DOHH2 (cell line): ENCODE data around the gene AMH.

Experiments
- H3F3A ChIP-seq: fragments of 200-600 bp; sonication (generic), shearing (Covaris generic); 2 replicates; pipeline ENCODE4 v1.6.0; 2016; ENCODE audit warnings: antibody characterized with exemption, mild to moderate bottlenecking; ENCODE audit not compliant: control insufficient read depth, insufficient read depth
- H3K27ac ChIP-seq: fragments of 200-600 bp; sonication (generic); 2 replicates; pipeline ENCODE4 v1.5.1; 2014; ENCODE audit warnings: low read depth, mild to moderate bottlenecking, low read length, moderate library complexity
- H3K27me3 ChIP-seq: fragments of 200-600 bp; sonication (generic); 2 replicates; pipeline ENCODE4 v1.6.1; 2014; ENCODE audit warnings: mild to moderate bottlenecking, low read length, mixed read lengths; ENCODE audit not compliant: control insufficient read depth
- H3K36me3 ChIP-seq: fragments of 200-600 bp; sonication (generic); 2 replicates; pipeline ENCODE4 v1.6.1; 2014; ENCODE audit warnings: mild to moderate bottlenecking, low read length, moderate library complexity, mixed read lengths; ENCODE audit not compliant: control insufficient read depth
- H3K4me1 ChIP-seq: fragments of 200-600 bp; sonication (generic); 2 replicates; pipeline ENCODE4 v1.6.1; 2014; ENCODE audit warnings: mild to moderate bottlenecking, low read length, mixed read lengths; ENCODE audit not compliant: control insufficient read depth
- H3K4me2 ChIP-seq: fragments of 200-600 bp; sonication (generic); 2 replicates; pipeline ENCODE4 v1.6.0; 2014; ENCODE audit warnings: mild to moderate bottlenecking, low read length, moderate library complexity
- H3K4me3 ChIP-seq: fragments of 200-600 bp; sonication (generic); 2 replicates; pipeline ENCODE4 v1.5.1; 2014; ENCODE audit warnings: mild to moderate bottlenecking, low read length, mixed read lengths
- H3K79me2 ChIP-seq: fragments of 200-600 bp; sonication (generic); 2 replicates; pipeline ENCODE4 v1.6.1; 2014; ENCODE audit warnings: mild to moderate bottlenecking, low read length, mixed read lengths; ENCODE audit not compliant: control insufficient read depth
- H3K9me2 ChIP-seq: fragments of 200-600 bp; sonication (generic); replicated peaks from 2 replicates; pipeline ENCODE4 v1.6.1; 2014; ENCODE audit warnings: mild to moderate bottlenecking, low read length, mixed read lengths; ENCODE audit not compliant: control insufficient read depth
- H3K9me3 ChIP-seq: fragments of 200-600 bp; sonication (generic); 2 replicates; pipeline ENCODE4 v1.6.1; 2014; ENCODE audit warnings: antibody characterized with exemption, low read length, mixed read lengths; ENCODE audit not compliant: control insufficient read depth, insufficient read depth
- H4K20me1 ChIP-seq: fragments of 200-600 bp; sonication (generic); 2 replicates; pipeline ENCODE4 v1.6.0; 2014; ENCODE audit warnings: low read depth, mild to moderate bottlenecking, antibody characterized with exemption, low read length, moderate library complexity; ENCODE audit not compliant: control insufficient read depth, insufficient read depth
- EZH2phosphoT487 ChIP-seq: fragments of 200-600 bp; sonication (generic); IDR thresholded peaks from 2 replicates; pipeline ENCODE4 v1.6.1; 2017; ENCODE audit warnings: borderline replicate concordance, mild to moderate bottlenecking, antibody characterized with exemption, low read length, moderate library complexity, mixed read lengths
- TF ChIP-seq, protein P1 (sequence below): fragments of 200-600 bp; sonication (generic); IDR thresholded peaks from one replicate; pipeline ENCODE4 v1.5.1; 2014; ENCODE audit warnings: antibody characterized with exemption, mild to moderate bottlenecking, low read depth, low read length; ENCODE audit not compliant: poor library complexity, severe bottlenecking

The AMH gene

GRCh38 chr19:2221250-2221831 is 27.8 kb upstream of the AMH start:
- H3K4me1 ChIP-seq, result peaks cover 37% of the 10 kb centered on the region
- H3K79me2 ChIP-seq, result peaks cover 2% of the 10 kb centered on the region; the same call in 1 of the 2 replicates
- peaks cover 86% of the 10 kb centered on the region for H3K36me3 ChIP-seq
- H3K9me2 ChIP-seq, result no peaks in the 10 kb centered on the region
- H3K27me3 ChIP-seq, result no peaks in the 10 kb centered on the region
- H3K4me2 ChIP-seq, result no peak overlapping the region
- TF ChIP-seq, protein P1, sequence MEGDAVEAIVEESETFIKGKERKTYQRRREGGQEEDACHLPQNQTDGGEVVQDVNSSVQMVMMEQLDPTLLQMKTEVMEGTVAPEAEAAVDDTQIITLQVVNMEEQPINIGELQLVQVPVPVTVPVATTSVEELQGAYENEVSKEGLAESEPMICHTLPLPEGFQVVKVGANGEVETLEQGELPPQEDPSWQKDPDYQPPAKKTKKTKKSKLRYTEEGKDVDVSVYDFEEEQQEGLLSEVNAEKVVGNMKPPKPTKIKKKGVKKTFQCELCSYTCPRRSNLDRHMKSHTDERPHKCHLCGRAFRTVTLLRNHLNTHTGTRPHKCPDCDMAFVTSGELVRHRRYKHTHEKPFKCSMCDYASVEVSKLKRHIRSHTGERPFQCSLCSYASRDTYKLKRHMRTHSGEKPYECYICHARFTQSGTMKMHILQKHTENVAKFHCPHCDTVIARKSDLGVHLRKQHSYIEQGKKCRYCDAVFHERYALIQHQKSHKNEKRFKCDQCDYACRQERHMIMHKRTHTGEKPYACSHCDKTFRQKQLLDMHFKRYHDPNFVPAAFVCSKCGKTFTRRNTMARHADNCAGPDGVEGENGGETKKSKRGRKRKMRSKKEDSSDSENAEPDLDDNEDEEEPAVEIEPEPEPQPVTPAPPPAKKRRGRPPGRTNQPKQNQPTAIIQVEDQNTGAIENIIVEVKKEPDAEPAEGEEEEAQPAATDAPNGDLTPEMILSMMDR, result no peak
- TF ChIP-seq EZH2phosphoT487, result no peak
- no peak overlapping the region for H3K27ac ChIP-seq
- H3K9me3 ChIP-seq, result no peaks in the 10 kb centered on the region
- H3K4me3 ChIP-seq, result no peak overlapping the region
- no peaks in the 10 kb centered on the region for H4K20me1 ChIP-seq
- H3F3A ChIP-seq, result peaks cover 5% of the 10 kb centered on the region; the same call in 1 of the 2 replicates

DNA sequence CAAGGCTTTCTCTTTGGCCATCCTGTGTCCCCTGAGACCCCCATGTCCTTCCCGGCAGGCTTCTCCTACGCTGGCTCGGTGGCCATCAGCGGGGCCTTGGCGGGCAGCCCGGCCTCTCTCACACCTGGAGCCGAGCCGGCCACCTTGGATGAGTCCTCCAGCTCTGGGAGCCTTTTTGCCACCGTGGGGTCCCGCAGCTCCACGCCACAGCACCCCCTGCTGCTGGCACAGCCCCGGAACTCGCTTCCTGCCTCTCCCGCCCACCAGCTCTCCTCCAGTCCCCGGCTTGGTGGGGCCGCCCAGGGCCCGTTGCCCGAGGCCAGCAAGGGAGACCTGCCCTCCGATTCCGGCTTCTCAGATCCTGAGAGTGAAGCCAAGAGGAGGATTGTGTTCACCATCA is 27.2 kb upstream of the AMH start:
- peaks cover 86% of the 10 kb centered on the region for H3K36me3 ChIP-seq
- H3F3A ChIP-seq, result peaks cover 5% of the 10 kb centered on the region
- H3K27ac ChIP-seq, result no peak overlapping the region
- H3K27me3 ChIP-seq, result no peaks in the 10 kb centered on the region
- H3K9me2 ChIP-seq, result no peaks in the 10 kb centered on the region
- H3K4me2 ChIP-seq, result no peak overlapping the region
- TF ChIP-seq, protein P1, result peak; percentile 27
- TF ChIP-seq EZH2phosphoT487, result no peak
- H3K9me3 ChIP-seq, result no peaks in the 10 kb centered on the region
- 0 out of 2 replicates have a peak, but pooled peaks cover 2% of the 10 kb centered on the region for H4K20me1 ChIP-seq
- H3K4me3 ChIP-seq, result no peak overlapping the region
- 0 out of 2 replicates have a peak, but pooled peaks cover 2% of the 10 kb centered on the region for H3K79me2 ChIP-seq
- peaks cover 43% of the 10 kb centered on the region for H3K4me1 ChIP-seq

GRCh38 chr19:2223391-2223790 is 25.7 kb upstream of the AMH start:
- H3K36me3 ChIP-seq, result peaks cover 84% of the 10 kb centered on the region
- H3K27me3 ChIP-seq, result no peaks in the 10 kb centered on the region
- H3K4me3 ChIP-seq, result no peak overlapping the region
- no peak for TF ChIP-seq EZH2phosphoT487
- TF ChIP-seq, protein P1, result no peak
- H4K20me1 ChIP-seq, result 0 out of 2 replicates have a peak, but pooled peaks cover 3% of the 10 kb centered on the region
- H3K79me2 ChIP-seq, result peaks cover 5% of the 10 kb centered on the region
- no peaks in the 10 kb centered on the region for H3K9me2 ChIP-seq
- peak overlapping the region; percentile 39 for H3K4me2 ChIP-seq
- H3K4me1 ChIP-seq, result peaks cover 57% of the 10 kb centered on the region
- H3K27ac ChIP-seq, result peak overlapping the region; percentile 54
- peaks cover 16% of the 10 kb centered on the region for H3F3A ChIP-seq
- no peaks in the 10 kb centered on the region for H3K9me3 ChIP-seq
